PC-9 (cell line): ENCODE results near the gene MARCHF3. TPM values are rescaled to one million over a fixed set of nuclear protein-coding genes. Genes with fewer than 3 reads are reported as not detected.

Experiments used
- BruUV-seq: library from RNA; stranded (reverse); fragments of 400-500 nt; replicated peaks from 2 replicates; lab custom pipeline; 2021; lab: Mats Ljungman, UMichigan
- CTCF ChIA-PET: fragments of 300-600 bp; sonication (Branson Sonifier 250); formaldehyde crosslinking; loops from one replicate; lab custom pipeline; 2022; ENCODE audit warnings: antibody characterized with exemption; lab: Charles Lee
- POLR2A ChIA-PET: fragments of 300-600 bp; sonication (Branson Sonifier 250); formaldehyde crosslinking; loops from one replicate; lab custom pipeline; 2022; ENCODE audit warnings: antibody characterized with exemption; ENCODE audit not compliant: unreplicated experiment; lab: Charles Lee
- DNase-seq, 2 experiments: peaks; one replicate each; pipeline versions ENCODE4 v3.0.0 to v3.0.0-alpha.2; 2015 to 2022; ENCODE audit warnings: mixed read lengths in 1 of 2
- H2AFZ ChIP-seq: fragments of 200-600 bp; sonication (generic); 2 replicates; pipeline ENCODE4 v1.8.1; 2017; ENCODE audit warnings: antibody characterized with exemption
- H3F3A ChIP-seq: fragments of 200-600 bp; sonication (generic); 2 replicates; pipeline ENCODE4 v1.8.1; 2017; ENCODE audit warnings: antibody characterized with exemption, mild to moderate bottlenecking, low read depth; ENCODE audit not compliant: insufficient read depth
- H3K27ac ChIP-seq: fragments of 200-600 bp; sonication (generic); 2 replicates; pipeline ENCODE4 v1.6.1; 2016; ENCODE audit warnings: mixed run types
- H3K27me3 ChIP-seq: fragments of 200-600 bp; sonication (generic); 2 replicates; pipeline ENCODE4 v1.6.1; 2016; ENCODE audit warnings: low read depth, mixed run types; ENCODE audit not compliant: insufficient read depth
- H3K36me3 ChIP-seq: fragments of 200-600 bp; sonication (generic); 2 replicates; pipeline ENCODE4 v1.6.1; 2016; ENCODE audit warnings: low read depth, mixed run types
- H3K4me1 ChIP-seq: fragments of 200-600 bp; sonication (generic); replicated peaks from 2 replicates; pipeline ENCODE4 v1.6.1; 2016; ENCODE audit warnings: mixed run types; ENCODE audit not compliant: insufficient read depth
- H3K4me2 ChIP-seq: fragments of 200-600 bp; sonication (generic); 2 replicates; pipeline ENCODE4 v1.6.1; 2017; ENCODE audit warnings: mixed run types
- H3K4me3 ChIP-seq: fragments of 200-600 bp; sonication (generic); 2 replicates; pipeline ENCODE4 v1.6.1; 2016; ENCODE audit warnings: mixed run types
- H3K79me2 ChIP-seq: fragments of 200-600 bp; sonication (generic); 2 replicates; pipeline ENCODE4 v1.6.1; 2017; ENCODE audit warnings: low read depth, mixed run types
- H3K9me2 ChIP-seq: fragments of 200-600 bp; sonication (generic); 2 replicates; pipeline ENCODE4 v1.8.1; 2017; ENCODE audit warnings: mild to moderate bottlenecking; ENCODE audit not compliant: insufficient read depth
- H3K9me3 ChIP-seq: fragments of 200-600 bp; sonication (generic); 2 replicates; pipeline ENCODE4 v1.8.1; 2016; ENCODE audit warnings: low read depth; ENCODE audit not compliant: insufficient read depth
- H4K20me1 ChIP-seq: fragments of 200-600 bp; sonication (generic); 2 replicates; pipeline ENCODE4 v1.8.1; 2017; ENCODE audit not compliant: insufficient read depth
- EZH2 ChIP-seq: fragments of 200-600 bp; sonication (generic); IDR thresholded peaks from 2 replicates; pipeline ENCODE4 v1.8.0; 2017; ENCODE audit warnings: antibody characterized with exemption, low read depth
- intact Hi-C: fragments of 100-400 bp; cut with micrococcal nuclease; formaldehyde crosslinking; loops from one replicate; pipeline ENCODE4 v1.10.0; 2022; ENCODE audit not compliant: unreplicated experiment
- total RNA-seq: library from RNA; stranded (reverse); gene quantifications from 2 replicates; pipeline ENCODE4 v1.2.3, GENCODE V29; 2021
- TF ChIP-seq, protein P1 (sequence below): fragments of 200-600 bp; sonication (generic); conservative IDR thresholded peaks from 2 replicates; pipeline ENCODE4 v1.6.1; 2017; ENCODE audit warnings: mixed run types, antibody characterized with exemption, mild to moderate bottlenecking, moderate library complexity

MARCHF3 gene
- total RNA-seq, 1 experiment from 2014 or later = 0.35 TPM

DNA sequence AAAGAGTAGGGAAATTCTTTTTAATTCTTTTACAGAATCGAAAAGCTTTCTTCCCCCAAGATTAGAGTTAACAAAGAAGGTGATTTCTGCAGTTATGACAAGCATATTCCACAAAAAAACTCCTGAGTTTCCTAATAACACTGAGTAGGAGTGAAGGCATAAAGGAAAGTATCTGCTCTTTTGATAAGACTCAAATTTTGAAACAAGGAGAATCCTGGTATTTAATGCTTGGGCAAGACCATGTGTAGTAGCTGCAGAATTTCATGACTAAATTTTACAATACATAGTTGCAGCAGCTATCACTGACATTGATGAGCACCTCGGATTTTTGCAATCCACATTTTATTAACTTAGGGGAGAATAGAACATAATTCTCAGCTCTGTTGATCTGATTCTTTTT is 92.6 kb downstream of the MARCHF3 start:
- H3F3A ChIP-seq = no peaks in the 10 kb centered on the region
- H3K9me3 ChIP-seq = no peaks in the 10 kb centered on the region
- no peak overlapping the region for H2AFZ ChIP-seq
- no peaks in the 10 kb centered on the region for H3K9me2 ChIP-seq
- no peak overlapping the region for H3K27ac ChIP-seq
- no peak overlapping the region for H3K4me3 ChIP-seq
- H4K20me1 ChIP-seq = no peaks in the 10 kb centered on the region
- H3K79me2 ChIP-seq = no peaks in the 10 kb centered on the region
- H3K4me2 ChIP-seq = no peak overlapping the region
- ChIA-PET POLR2A (no interaction called here), CTCF (no interaction called here)
- intact Hi-C loops = no loop called here
- DNase-seq = no peak
- H3K27me3 ChIP-seq = no peaks in the 10 kb centered on the region
- no peaks in the 10 kb centered on the region for H3K36me3 ChIP-seq
- BruUV-seq = no TSS peak
- H3K4me1 ChIP-seq = peaks cover 12% of the 10 kb centered on the region; the same call in 1 of the 2 replicates
- TF ChIP-seq, protein P1, sequence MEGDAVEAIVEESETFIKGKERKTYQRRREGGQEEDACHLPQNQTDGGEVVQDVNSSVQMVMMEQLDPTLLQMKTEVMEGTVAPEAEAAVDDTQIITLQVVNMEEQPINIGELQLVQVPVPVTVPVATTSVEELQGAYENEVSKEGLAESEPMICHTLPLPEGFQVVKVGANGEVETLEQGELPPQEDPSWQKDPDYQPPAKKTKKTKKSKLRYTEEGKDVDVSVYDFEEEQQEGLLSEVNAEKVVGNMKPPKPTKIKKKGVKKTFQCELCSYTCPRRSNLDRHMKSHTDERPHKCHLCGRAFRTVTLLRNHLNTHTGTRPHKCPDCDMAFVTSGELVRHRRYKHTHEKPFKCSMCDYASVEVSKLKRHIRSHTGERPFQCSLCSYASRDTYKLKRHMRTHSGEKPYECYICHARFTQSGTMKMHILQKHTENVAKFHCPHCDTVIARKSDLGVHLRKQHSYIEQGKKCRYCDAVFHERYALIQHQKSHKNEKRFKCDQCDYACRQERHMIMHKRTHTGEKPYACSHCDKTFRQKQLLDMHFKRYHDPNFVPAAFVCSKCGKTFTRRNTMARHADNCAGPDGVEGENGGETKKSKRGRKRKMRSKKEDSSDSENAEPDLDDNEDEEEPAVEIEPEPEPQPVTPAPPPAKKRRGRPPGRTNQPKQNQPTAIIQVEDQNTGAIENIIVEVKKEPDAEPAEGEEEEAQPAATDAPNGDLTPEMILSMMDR = no peak

DNA sequence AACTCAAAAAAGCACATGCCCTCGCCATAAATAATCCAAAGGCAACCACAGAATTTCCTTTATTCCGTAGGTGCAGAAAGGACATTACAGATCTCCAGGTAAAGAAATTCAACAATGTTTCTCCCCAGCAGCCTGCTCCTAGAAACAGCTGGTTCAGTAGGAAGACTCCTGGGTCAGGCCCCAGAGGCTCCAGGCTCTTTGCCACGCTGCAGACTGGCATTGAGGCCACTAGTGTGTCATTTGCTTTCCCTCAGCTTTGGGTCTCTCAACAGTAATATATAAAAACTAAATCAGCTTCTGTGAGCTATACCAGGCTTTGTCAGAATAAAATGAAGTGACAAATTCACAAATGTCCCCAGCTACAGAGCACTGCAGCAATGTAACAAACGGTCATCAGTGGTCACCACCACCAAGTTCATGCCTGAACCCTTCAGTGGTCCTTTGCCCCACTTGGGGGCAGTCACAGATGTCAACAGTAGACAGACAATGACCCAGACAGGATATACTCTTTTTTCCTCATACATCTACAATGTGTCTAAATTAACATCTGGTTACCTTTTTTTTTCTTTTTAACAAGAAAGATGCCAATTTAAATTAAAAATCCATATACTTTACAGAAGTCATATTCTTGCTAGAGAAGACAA is 93.5 kb downstream of the MARCHF3 start:
- Histone ChIP-seq H3K4me3 (no peak overlapping the region), H3K27me3 (no peaks in the 10 kb centered on the region), H3K79me2 (no peaks in the 10 kb centered on the region), H3K27ac (no peak overlapping the region), H4K20me1 (no peaks in the 10 kb centered on the region), H3K36me3 (no peaks in the 10 kb centered on the region), H3F3A (no peaks in the 10 kb centered on the region), H3K4me2 (no peak overlapping the region), H2AFZ (no peak overlapping the region), H3K9me2 (no peaks in the 10 kb centered on the region), H3K4me1 (peaks cover 12% of the 10 kb centered on the region; the same call in 1 of the 2 replicates), H3K9me3 (no peaks in the 10 kb centered on the region)
- intact Hi-C loops = no loop called here
- ChIA-PET CTCF (no interaction called here), POLR2A (no interaction called here)
- TF ChIP-seq EZH2 = no peak
- TF ChIP-seq, protein P1 = no peak
- DNase-seq = no peak
- no TSS peak for BruUV-seq

DNA sequence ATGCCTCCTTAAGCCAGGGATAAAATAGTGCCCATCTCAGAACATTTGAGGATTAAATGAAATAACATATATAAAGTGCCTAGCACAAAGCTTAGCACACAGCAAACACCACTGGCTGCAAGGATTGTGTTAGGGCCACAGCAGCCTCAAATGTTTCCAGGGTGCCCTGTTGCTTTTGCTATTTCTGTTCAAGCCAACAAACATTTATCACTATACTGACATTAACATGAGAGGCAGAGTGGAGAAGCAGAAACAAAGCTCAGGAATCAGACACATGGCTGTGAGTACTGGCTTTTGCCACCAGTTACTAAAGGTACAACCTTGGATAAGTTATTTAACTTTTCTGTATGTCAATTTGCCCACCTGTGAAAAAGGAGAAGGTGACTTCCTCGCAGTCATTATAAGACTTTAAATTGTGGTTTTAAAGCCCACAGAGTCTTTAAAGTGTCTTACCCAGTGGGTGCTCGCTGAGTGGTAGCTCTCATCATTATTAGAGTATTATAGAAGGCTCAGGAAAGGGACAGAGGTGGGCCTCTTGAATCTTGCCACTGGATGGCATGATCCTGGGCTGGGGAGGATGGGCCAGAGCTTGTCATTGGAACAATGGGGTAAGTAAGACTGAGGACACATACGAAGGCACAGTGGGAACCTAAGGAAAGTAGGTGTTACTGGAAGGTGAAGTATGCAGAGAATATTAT is 98.2 kb downstream of the MARCHF3 start:
- no peak overlapping the region for H3K27ac ChIP-seq
- H3K9me2 ChIP-seq = no peaks in the 10 kb centered on the region
- no peaks in the 10 kb centered on the region for H3K36me3 ChIP-seq
- ChIA-PET POLR2A (no interaction called here), CTCF (interaction anchor here (0.6 kb wide), 1 partner anchor 76 kb away, joined by 7 read pairs; no protein-coding TSS in a partner anchor)
- H3K4me2 ChIP-seq = no peak overlapping the region
- no peak overlapping the region for H2AFZ ChIP-seq
- intact Hi-C loops = no loop called here
- BruUV-seq = no TSS peak
- no peaks in the 10 kb centered on the region for H3K27me3 ChIP-seq
- no peak for TF ChIP-seq EZH2
- TF ChIP-seq, protein P1 = no peak
- no peaks in the 10 kb centered on the region for H3F3A ChIP-seq
- DNase-seq = no peak
- no peaks in the 10 kb centered on the region for H3K79me2 ChIP-seq
- H3K4me3 ChIP-seq = no peak overlapping the region
- H4K20me1 ChIP-seq = no peaks in the 10 kb centered on the region
- H3K9me3 ChIP-seq = no peaks in the 10 kb centered on the region
- H3K4me1 ChIP-seq = no peaks in the 10 kb centered on the region
